GOT3 (cell line): Measurements from ENCODE around the gene NCDN.

ENCODE experiments used
- DNase-seq: peaks from one replicate; lab custom pipeline; 2025; ENCODE audit warnings: mixed read lengths; lab: John Stamatoyannopoulos, UW

NCDN gene

DNA sequence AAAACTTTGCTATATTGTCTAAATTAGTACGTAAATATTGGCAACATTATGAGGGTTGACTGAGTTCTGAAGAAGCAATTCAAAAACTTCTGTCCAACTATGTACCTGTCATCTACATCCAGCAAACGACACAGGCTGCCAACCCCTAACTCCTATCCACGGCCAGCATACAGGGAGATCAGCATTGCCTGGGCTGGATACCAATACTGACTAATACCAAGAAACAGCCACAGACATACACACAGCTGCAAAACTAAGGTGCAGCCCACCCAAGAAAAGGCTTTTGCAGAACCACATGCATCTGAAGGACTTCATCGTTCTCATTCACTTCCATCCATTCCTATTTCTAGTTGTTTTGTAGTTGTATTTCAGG lies 2.4 kb upstream of the NCDN start:
- no peak for DNase-seq

- DNase-seq, result no peak
Measured at GRCh38 chr1:35555601-35556477, 1.8 kb upstream of the NCDN start.

- no peak for DNase-seq
Measured at GRCh38 chr1:35556484-35557117, 998 bp upstream of the NCDN start.

DNA sequence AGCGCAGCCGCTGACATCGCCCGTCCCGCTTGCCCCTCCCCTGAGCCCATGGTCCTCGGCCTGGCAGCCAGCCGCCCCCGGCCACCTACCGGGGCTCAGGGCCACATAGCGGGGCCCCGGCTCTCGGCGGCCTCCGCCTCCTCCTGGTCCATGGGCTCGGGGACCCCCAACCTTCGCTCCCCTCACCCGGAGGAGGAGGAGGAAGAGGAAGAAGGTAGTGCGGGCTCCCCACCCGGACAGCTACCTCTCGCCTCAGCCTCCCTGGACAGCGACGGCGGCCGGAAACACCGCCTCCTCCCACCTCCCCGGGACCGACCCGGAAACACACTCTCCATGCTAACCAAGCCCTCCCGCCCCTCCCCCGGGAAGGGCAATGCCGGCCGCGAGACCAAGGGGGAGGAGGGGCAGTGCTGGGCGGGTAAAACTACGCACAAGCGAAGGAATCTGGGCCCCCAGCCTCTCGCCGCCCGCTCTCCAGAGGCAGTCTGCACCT lies 435 bp upstream of the NCDN start, which contains the start of gene KIAA0319L:
Gene KIAA0319L, minus strand, starts transcription at position 286 of the 493 bp plus-strand sequence. CDS start 2,912 bp downstream, outside the sequence.
- DNase-seq, result peak; percentile 93

DNA sequence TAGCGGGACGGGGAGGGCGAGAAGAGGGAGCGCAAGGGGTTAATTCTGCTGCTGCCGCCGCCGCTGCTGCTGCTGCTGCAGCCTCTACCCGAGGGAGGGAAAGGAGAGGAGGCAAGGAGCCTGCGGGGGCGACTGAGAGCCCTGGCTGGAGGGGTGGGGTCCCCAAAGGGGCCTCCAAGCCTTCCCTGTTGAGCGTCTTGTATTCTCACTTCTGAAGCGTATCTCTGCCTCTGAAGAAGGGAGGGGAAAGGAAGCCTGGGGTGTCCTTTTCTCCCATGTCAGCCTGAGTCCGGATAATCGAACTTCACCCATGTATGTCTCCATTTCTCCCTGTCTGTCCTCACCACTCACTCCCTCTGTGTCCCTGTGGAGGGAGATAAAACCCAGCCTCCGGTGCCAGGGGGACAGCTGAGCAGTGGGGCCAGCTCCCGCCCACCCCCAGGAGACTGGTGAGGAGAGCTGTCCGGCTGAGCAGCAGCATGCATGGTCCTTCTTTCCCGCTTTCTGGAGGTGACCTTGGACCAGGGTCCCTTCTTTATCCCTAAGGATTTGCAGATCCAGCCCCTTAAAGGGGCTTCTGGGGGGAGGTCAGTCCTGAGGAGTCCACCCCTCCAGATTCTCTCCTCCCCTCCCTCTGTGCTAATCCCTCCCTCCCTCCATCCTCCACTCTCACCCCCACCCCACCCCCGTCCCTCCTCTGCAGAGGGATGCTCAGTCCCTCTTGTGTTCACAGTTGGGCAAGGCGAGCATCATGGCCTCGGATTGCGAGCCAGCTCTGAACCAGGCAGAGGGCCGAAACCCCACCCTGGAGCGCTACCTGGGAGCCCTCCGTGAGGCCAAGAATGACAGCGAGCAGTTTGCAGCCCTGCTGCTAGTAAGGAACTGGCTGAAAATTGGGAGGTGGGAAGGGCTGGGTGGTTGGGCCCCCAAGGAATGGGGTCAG lies 1.0 kb downstream of the NCDN start:
- no peak for DNase-seq

- no peak for DNase-seq
Measured at GRCh38 chr1:35559317-35559944, 1.8 kb downstream of the NCDN start.

GRCh38 chr1:35560256-35561225 lies 2.9 kb downstream of the NCDN start:
- no peak for DNase-seq

GRCh38 chr1:35561297-35561971 lies 3.8 kb downstream of the NCDN start:
- no peak for DNase-seq

- DNase-seq, result no peak
Measured at GRCh38 chr1:35561972-35562680, 4.5 kb downstream of the NCDN start.

- no peak for DNase-seq
Measured at GRCh38 chr1:35563166-35563565, 5.6 kb downstream of the NCDN start.

- peak; percentile 29 for DNase-seq
Measured at GRCh38 chr1:35564037-35564883, 6.7 kb downstream of the NCDN start.

DNA sequence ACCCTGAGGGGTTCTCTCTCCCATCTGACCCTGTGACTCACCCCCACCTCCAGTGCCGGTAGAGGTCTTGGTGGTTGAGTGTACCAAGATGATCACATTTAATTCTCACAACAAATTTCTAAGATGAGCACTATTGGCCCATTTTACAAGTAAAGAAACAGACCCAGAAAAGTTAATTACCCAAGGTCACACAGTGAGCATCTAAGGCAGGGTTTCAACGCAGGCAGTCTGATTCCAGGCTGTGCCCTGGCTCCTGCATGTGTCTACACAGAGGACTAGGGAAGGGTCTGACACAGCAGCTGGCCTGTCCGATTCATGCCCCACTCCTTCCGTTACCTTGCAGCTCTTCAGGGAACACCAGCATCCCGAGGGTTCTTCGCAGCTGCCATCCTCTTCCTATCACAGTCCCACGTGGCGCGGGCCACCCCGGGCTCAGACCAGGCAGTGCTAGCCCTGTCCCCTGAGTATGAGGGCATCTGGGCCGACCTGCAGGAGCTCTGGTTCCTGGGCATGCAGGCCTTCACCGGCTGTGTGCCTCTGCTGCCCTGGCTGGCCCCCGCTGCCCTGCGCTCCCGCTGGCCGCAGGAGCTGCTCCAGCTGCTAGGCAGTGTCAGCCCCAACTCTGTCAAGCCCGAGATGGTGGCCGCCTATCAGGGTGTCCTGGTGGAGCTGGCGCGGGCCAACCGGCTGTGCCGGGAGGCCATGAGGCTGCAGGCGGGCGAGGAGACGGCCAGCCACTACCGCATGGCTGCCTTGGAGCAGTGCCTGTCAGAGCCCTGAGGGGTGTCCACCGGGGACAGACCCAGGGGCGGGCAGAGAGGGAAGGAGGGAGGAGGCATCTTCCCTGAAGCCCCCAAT lies 7.5 kb downstream of the NCDN start:
- no peak for DNase-seq

- no peak for DNase-seq
Measured at GRCh38 chr1:35565742-35566133, 8.1 kb downstream of the NCDN start.

DNA sequence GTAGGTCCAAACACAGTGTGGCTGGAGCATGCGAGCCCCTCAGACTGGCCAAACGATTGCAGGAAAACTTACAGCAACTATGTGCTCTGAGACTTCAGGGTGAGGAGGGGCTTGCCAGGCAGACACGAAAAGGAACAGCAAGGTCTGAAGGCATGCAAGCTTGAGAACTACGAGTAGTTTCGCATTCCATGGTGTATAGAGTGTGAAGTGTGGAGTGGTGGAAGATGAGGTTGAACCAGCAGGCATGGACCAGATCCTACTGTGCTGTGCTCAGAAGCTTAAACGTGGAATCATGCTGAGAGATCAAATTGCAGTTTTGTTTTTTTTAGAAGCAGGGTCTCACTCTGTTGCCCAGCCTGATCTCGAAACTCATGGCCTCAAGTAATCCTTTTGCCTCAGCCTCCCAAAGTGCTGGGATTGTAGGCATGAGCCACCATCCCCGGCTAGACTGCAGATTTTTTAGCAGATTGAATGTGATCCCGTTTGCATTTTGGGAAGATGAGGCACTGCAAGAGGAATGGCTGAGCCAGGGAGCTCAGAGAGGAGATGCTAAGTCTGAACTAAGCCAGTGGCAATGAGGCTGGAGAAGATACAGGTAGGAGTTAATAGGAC lies 10.5 kb downstream of the NCDN start:
- no peak for DNase-seq

DNA sequence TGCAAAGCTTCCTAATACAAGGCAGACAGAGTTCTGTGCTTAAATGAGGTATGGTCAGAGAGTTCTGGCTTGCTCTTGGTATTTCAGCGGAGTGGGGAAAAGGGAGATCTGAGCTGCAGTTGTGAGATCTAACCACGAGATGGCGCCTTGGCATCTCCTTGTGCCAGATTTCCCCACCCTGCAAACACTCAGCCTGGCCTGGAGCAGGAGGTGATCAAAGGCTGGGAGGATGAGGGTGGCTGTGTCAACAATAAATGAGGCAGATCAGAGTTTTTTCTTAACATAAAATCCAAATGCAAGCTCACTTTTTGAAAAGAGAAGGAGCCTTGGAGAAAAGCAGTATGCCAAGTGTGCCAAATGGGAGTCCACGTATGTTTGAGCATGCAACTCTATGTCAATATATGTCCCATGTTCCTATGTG lies 11.4 kb downstream of the NCDN start:
- DNase-seq, result no peak

DNA sequence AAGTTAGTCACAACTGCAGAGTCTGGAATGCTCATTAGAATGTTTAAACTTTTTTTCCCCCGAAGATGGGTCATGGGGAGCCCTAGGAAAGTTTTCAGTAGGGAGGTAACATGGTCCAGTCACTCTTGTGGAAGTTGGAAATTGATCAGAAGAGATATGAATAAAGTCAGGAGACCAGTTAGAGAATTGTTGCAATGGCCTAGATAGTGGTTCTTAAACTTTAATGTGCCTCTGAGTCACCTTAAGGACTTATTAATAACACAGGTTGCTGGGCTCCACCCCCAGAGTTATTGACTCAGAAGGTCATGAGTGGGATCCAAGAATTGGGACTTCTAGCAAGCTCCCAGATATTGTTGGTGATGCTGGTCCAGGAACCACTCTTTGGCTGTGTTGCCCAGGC lies 12.3 kb downstream of the NCDN start:
- DNase-seq, result no peak
